ENCODE results near the gene KLHL42.

GRCh38 chr12:27762757-27763156, 17.3 kb upstream of the KLHL42 start:
- no peak for TF ChIP-seq POLR2AphosphoS5 (IDR thresholded peaks at IDR 0.05; ENCODE audit: borderline replicate concordance, low read depth, low read length)
- no peak for TF ChIP-seq EZH2 (IDR thresholded peaks at IDR 0.05)

All from SK-N-MC (cell line).